SK-N-SH (cell line): ENCODE data around the gene UGCG. TPM values are rescaled to one million over a fixed set of nuclear protein-coding genes. Genes with fewer than 3 reads are reported as not detected.

Experiments
- CTCF ChIA-PET: fragments of 300-600, 350-600 bp; formaldehyde crosslinking; extraction: SDS; loops from one replicate; lab custom pipeline; 2021; lab: Yijun Ruan, JAX
- POLR2A ChIA-PET: fragments of 350-600 bp; sonication (Branson Sonifier 250); formaldehyde crosslinking; extraction: SDS; loops from one replicate; lab custom pipeline; 2020; ENCODE audit warnings: antibody characterized with exemption, inconsistent platforms; lab: Yijun Ruan, JAX
- DNase-seq: peaks from one replicate; pipeline ENCODE4 v3.0.0; 2012
- H2AFZ ChIP-seq: fragments of 200-600 bp; sonication (generic); 2 replicates; pipeline ENCODE4 v1.8.1; 2016; ENCODE audit warnings: antibody characterized with exemption, mild to moderate bottlenecking, low read depth
- H3F3A ChIP-seq: fragments of 200-600 bp; sonication (generic); replicated peaks from 2 replicates; pipeline ENCODE3; 2016; ENCODE audit warnings: antibody characterized with exemption, mild to moderate bottlenecking; ENCODE audit not compliant: insufficient read depth
- H3K27ac ChIP-seq, 2 experiments: fragments of 200-500 bp in 1 of 2; fragments of 200-600 bp in 1 of 2; sonication (Bioruptor generic) in 1 of 2; sonication (generic), shearing (Covaris generic) in 1 of 2; 2 replicates each; pipeline versions ENCODE4 v1.5.1 to v1.6.1; 2014 to 2016; ENCODE audit warnings: low read depth in 2 of 2, inconsistent platforms in 1 of 2, low read length in 1 of 2, mild to moderate bottlenecking in 1 of 2, mixed read lengths in 1 of 2
- H3K27me3 ChIP-seq: fragments of 200-600 bp; sonication (generic), shearing (Covaris generic); 2 replicates; pipeline ENCODE4 v1.6.1; 2016; ENCODE audit warnings: mixed run types; ENCODE audit not compliant: insufficient read depth
- H3K36me3 ChIP-seq, 2 experiments: fragments of 200-500 bp in 1 of 2; fragments of 200-600 bp in 1 of 2; sonication (Bioruptor generic) in 1 of 2; sonication (generic) in 1 of 2; replicated peaks in 1 of 2; 2 replicates each; pipeline versions ENCODE3 to v1.5.1; 2014 to 2016; ENCODE audit warnings: low read length in 1 of 2, mild to moderate bottlenecking in 1 of 2; ENCODE audit not compliant: insufficient read depth in 2 of 2, control insufficient read depth in 1 of 2
- H3K4me1 ChIP-seq, 2 experiments: fragments of 200-500 bp in 1 of 2; fragments of 200-600 bp in 1 of 2; sonication (Bioruptor generic) in 1 of 2; sonication (generic), shearing (Covaris generic) in 1 of 2; 2 replicates each; pipeline versions ENCODE4 v1.5.1 to v1.6.1; 2014 to 2016; ENCODE audit warnings: low read depth in 1 of 2, low read length in 1 of 2, mixed run types in 1 of 2; ENCODE audit not compliant: insufficient read depth in 2 of 2, control insufficient read depth in 1 of 2
- H3K4me2 ChIP-seq: fragments of 200-600 bp; sonication (generic), shearing (Covaris generic); 2 replicates; pipeline ENCODE4 v1.6.1; 2017; ENCODE audit warnings: mixed run types
- H3K4me3 ChIP-seq, 2 experiments: fragments of 200-500 bp in 1 of 2; fragments of 200-600 bp in 1 of 2; sonication (Bioruptor generic) in 1 of 2; sonication (generic), shearing (Covaris generic) in 1 of 2; 2 replicates each; pipeline versions ENCODE4 v1.5.1 to v1.8.1; 2014 to 2016; ENCODE audit warnings: low read depth in 2 of 2, inconsistent platforms in 1 of 2, low read length in 1 of 2, mild to moderate bottlenecking in 1 of 2, mixed read lengths in 1 of 2, moderate library complexity in 1 of 2
- H3K79me2 ChIP-seq: fragments of 200-600 bp; sonication (generic); 2 replicates; pipeline ENCODE4 v1.8.1; 2017; ENCODE audit warnings: mild to moderate bottlenecking; ENCODE audit not compliant: insufficient read depth
- H3K9ac ChIP-seq: fragments of 200-600 bp; sonication (generic); 2 replicates; pipeline ENCODE4 v1.6.1; 2017; ENCODE audit warnings: mixed run types
- H3K9me2 ChIP-seq: fragments of 200-600 bp; sonication (generic); 2 replicates; pipeline ENCODE4 v1.6.1; 2017; ENCODE audit warnings: mixed run types
- H3K9me3 ChIP-seq: fragments of 200-600 bp; sonication (generic); 2 replicates; pipeline ENCODE4 v1.6.1; 2017; ENCODE audit warnings: mixed run types, mild to moderate bottlenecking, moderate library complexity
- H4K20me1 ChIP-seq: fragments of 200-600 bp; sonication (generic); 2 replicates; pipeline ENCODE4 v1.6.1; 2017; ENCODE audit warnings: mild to moderate bottlenecking, mixed run types; ENCODE audit not compliant: insufficient read depth
- CHD2 ChIP-seq: fragments of 150-350 bp; IDR thresholded peaks from 2 replicates; pipeline ENCODE4 v1.6.1; 2018; ENCODE audit warnings: low read length; ENCODE audit not compliant: partially characterized antibody
- EP300 ChIP-seq, 2 experiments: IDR thresholded peaks; 2 replicates each; pipeline versions ENCODE4 v1.4.0 to v1.6.1; 2012; ENCODE audit warnings: borderline replicate concordance in 1 of 2, low read depth in 1 of 2, low read length in 1 of 2
- EZH2phosphoT487 ChIP-seq: fragments of 200-600 bp; sonication (generic); IDR thresholded peaks from 2 replicates; pipeline ENCODE4 v1.6.1; 2017; ENCODE audit warnings: low read depth, mixed run types, mild to moderate bottlenecking, antibody characterized with exemption, moderate library complexity, borderline replicate concordance
- FOXJ3 ChIP-seq: sonication (generic); formaldehyde crosslinking; IDR thresholded peaks from 2 replicates; pipeline ENCODE4 v1.5.1; 2020; ENCODE audit warnings: mild to moderate bottlenecking, missing genetic modification reagents
- GABPA ChIP-seq: IDR thresholded peaks from 2 replicates; pipeline ENCODE4 v1.4.0; 2012; ENCODE audit warnings: low read depth, mild to moderate bottlenecking
- GATA2 ChIP-seq: sonication (generic); formaldehyde crosslinking; IDR thresholded peaks from 2 replicates; pipeline ENCODE4 v1.5.0; 2020; ENCODE audit warnings: mild to moderate bottlenecking, missing genetic modification reagents
- JUND ChIP-seq: IDR thresholded peaks from 2 replicates; pipeline ENCODE4 v1.4.0; 2012
- MAX ChIP-seq: IDR thresholded peaks from 2 replicates; pipeline ENCODE4 v1.4.0; 2012; ENCODE audit warnings: low read depth
- MXI1 ChIP-seq: IDR thresholded peaks from 2 replicates; pipeline ENCODE4 v1.6.1; 2012; ENCODE audit warnings: mild to moderate bottlenecking, low read depth, low read length, improper control_type of control experiment
- NFIC ChIP-seq: IDR thresholded peaks from 2 replicates; pipeline ENCODE4 v1.4.0; 2012; ENCODE audit warnings: borderline replicate concordance
- NRF1 ChIP-seq: IDR thresholded peaks from 2 replicates; pipeline ENCODE4 v1.6.1; 2012; ENCODE audit warnings: low read depth, mild to moderate bottlenecking, low read length
- PBX3 ChIP-seq: IDR thresholded peaks from 2 replicates; pipeline ENCODE4; 2012
- RCOR1 ChIP-seq: fragments of 150-350 bp; IDR thresholded peaks from 2 replicates; pipeline ENCODE4 v1.6.1; 2017; ENCODE audit warnings: antibody characterized with exemption, low read length
- SIN3A ChIP-seq: IDR thresholded peaks from 2 replicates; pipeline ENCODE4 v1.6.1; 2012; ENCODE audit warnings: low read depth, mild to moderate bottlenecking, low read length, moderate library complexity, borderline replicate concordance
- SMC3 ChIP-seq: IDR thresholded peaks from 2 replicates; pipeline ENCODE4 v1.6.1; 2012; ENCODE audit warnings: low read depth, low read length, improper control_type of control experiment
- TEAD4 ChIP-seq: IDR thresholded peaks from 2 replicates; pipeline ENCODE4 v1.4.0; 2012; ENCODE audit warnings: mild to moderate bottlenecking, borderline replicate concordance; ENCODE audit not compliant: insufficient read depth
- USF1 ChIP-seq: IDR thresholded peaks from 2 replicates; pipeline ENCODE4 v1.4.0; 2012; ENCODE audit warnings: low read depth, borderline replicate concordance
- USF2 ChIP-seq: fragments of 150-350 bp; IDR thresholded peaks from 2 replicates; pipeline ENCODE4 v1.6.1; 2017; ENCODE audit warnings: antibody characterized with exemption, low read length, low read depth, borderline replicate concordance
- YY1 ChIP-seq: IDR thresholded peaks from 2 replicates; pipeline ENCODE4 v1.4.0; 2012; ENCODE audit warnings: low read depth, mild to moderate bottlenecking
- WGBS: methylation state at CpG from one replicate; pipeline ENCODE4 v1.1.6; 2017; ENCODE audit warnings: low lambda C conversion rate; 5-methylcytosine and 5-hydroxymethylcytosine counted together
- polyA plus RNA-seq, 3 experiments: library from polyadenylated mRNA; depleted of rRNA; stranded (reverse); fragments of >200 nt; gene quantifications; 2 replicates each; pipeline ENCODE4 v1.2.3, GENCODE V29; 2012

Gene UGCG
- polyA plus RNA-seq, 1 of the 3 experiments (the other 2 are of a cell fraction): 20.0 TPM

GRCh38 chr9:111944241-111944866 lies 47.7 kb downstream of the UGCG start:
- Histone ChIP-seq H3K9me3 (no peaks in the 10 kb centered on the region), H3K4me1 (peaks cover 0 to 4% of the 10 kb centered on the region in 2 experiments; a peak in 1 of 4 replicates), H3K27ac (no peak overlapping the region), H3K36me3 (no peaks in the 10 kb centered on the region), H3K4me3 (no peak overlapping the region), H3K9ac (no peak overlapping the region)
- POLR2A ChIA-PET: no interaction called here
- TF ChIP-seq YY1 (no peak), MXI1 (no peak), JUND (no peak), NRF1 (no peak), EP300 (IDR thresholded peaks at IDR 0.05; ENCODE audit: borderline replicate concordance in 1 of 2, low read depth in 1 of 2, low read length in 1 of 2) (no peak), PBX3 (no peak), SMC3 (no peak), SIN3A (no peak), EZH2phosphoT487 (no peak), USF2 (no peak), MAX (no peak), RCOR1 (no peak), GABPA (no peak), USF1 (no peak), TEAD4 (no peak), GATA2 (no peak), NFIC (no peak), CHD2 (no peak), FOXJ3 (CRISPR knock-in tag) (no peak)
- TF ChIP-seq, all 33 proteins: peak for 0
- H2AFZ ChIP-seq: no peak overlapping the region
- H3K9me2 ChIP-seq: no peaks in the 10 kb centered on the region
- no peak overlapping the region for H3K4me2 ChIP-seq
- H3F3A ChIP-seq: peaks cover 10% of the 10 kb centered on the region
- 95% methylated on average over 3 of the region's 3 CpGs for WGBS
- no peaks in the 10 kb centered on the region for H3K27me3 ChIP-seq
- H3K79me2 ChIP-seq: no peaks in the 10 kb centered on the region
- CTCF ChIA-PET: interaction anchor here (0.5 kb wide), 1 partner anchor 102 kb away, joined by 3 read pairs; no protein-coding TSS in a partner anchor
- no peak for DNase-seq
- no peaks in the 10 kb centered on the region for H4K20me1 ChIP-seq
